EL (cell line): Measurements from ENCODE around the gene CCL27.
"Not testable (repeated sequence)": the region's sequence is repeated elsewhere in the genome, so short reads cannot be mapped to it uniquely, and the experiment has no call there.

Source experiments
- DNase-seq: peaks from one replicate; pipeline ENCODE4 v3.0.0-alpha.2; 2016

CCL27 gene

GRCh38 chr9:34648673-34649072, 13.8 kb downstream of the CCL27 start:
- no peak for DNase-seq

GRCh38 chr9:34647651-34648050, 14.8 kb downstream of the CCL27 start:
- no peak for DNase-seq

- no peak for DNase-seq
These were observed 15.4 kb downstream of the CCL27 start for GRCh38 chr9:34647084-34647403.

GRCh38 chr9:34646211-34647083, 16.0 kb downstream of the CCL27 start, which contains the start of gene GALT:
Gene GALT (plus strand): TSS chr9:34646675. CDS start chr9:34646705, 30 bp downstream.
- DNase-seq: peak; percentile 89

- no peak for DNase-seq
These were observed 17.6 kb downstream of the CCL27 start for GRCh38 chr9:34644766-34645314.

GRCh38 chr9:34642679-34643078, 19.8 kb downstream of the CCL27 start:
- no peak for DNase-seq

GRCh38 chr9:34639322-34639721, 23.1 kb downstream of the CCL27 start:
- not testable (repeated sequence) for DNase-seq

GRCh38 chr9:34638138-34638445, 24.4 kb downstream of the CCL27 start:
- no peak for DNase-seq

- peak; percentile 92 for DNase-seq
These were observed 24.9 kb downstream of the CCL27 start, which contains the start of gene SIGMAR1 for GRCh38 chr9:34637356-34638137. Gene SIGMAR1 (minus strand): TSS chr9:34637787. CDS start chr9:34637697, 90 bp downstream.

- no peak for DNase-seq
These were observed 25.6 kb downstream of the CCL27 start for GRCh38 chr9:34636791-34637355.

- no peak for DNase-seq
These were observed 26.9 kb downstream of the CCL27 start for GRCh38 chr9:34635556-34635955.

GRCh38 chr9:34634551-34635248, 27.8 kb downstream of the CCL27 start:
- DNase-seq: no peak

GRCh38 chr9:34633851-34634550, 28.5 kb downstream of the CCL27 start:
- peak; percentile 68 for DNase-seq

- no peak for DNase-seq
These were observed 29.3 kb downstream of the CCL27 start for GRCh38 chr9:34633166-34633565.

GRCh38 chr9:34630402-34631154, 31.9 kb downstream of the CCL27 start:
- no peak for DNase-seq

GRCh38 chr9:34629491-34629808, 33.0 kb downstream of the CCL27 start:
- no peak for DNase-seq

GRCh38 chr9:34628656-34629490, 33.6 kb downstream of the CCL27 start, which contains the start of gene ARID3C:
Gene ARID3C (minus strand): TSS chr9:34629066. CDS start chr9:34628014, 1,052 bp downstream.
- DNase-seq: no peak

GRCh38 chr9:34627716-34628655, 34.5 kb downstream of the CCL27 start:
- no peak for DNase-seq

GRCh38 chr9:34625186-34625486, 37.3 kb downstream of the CCL27 start:
- no peak for DNase-seq
